Motor neuron (in vitro differentiated cells): Measurements from ENCODE around the gene ECE1. TPM values are rescaled to one million over a fixed set of nuclear protein-coding genes. Genes with fewer than 3 reads are reported as not detected.
A peak's percentile ranks its signal among the peaks of the same experiment; 100 is the strongest.

Source experiments
- ATAC-seq, 8 experiments: fragments of 200-7000 bp; cut with Tn5 transposase; replicated peaks in 6 of 8; 2 replicates each; pipeline ENCODE4 v1.8.0; 2021; ENCODE audit warnings: mild to moderate bottlenecking in 8 of 8, moderate library complexity in 8 of 8
- H3K27ac ChIP-seq, 2 donors: fragments of 250-450 bp; sonication (Bioruptor Pico); 2 replicates each; pipeline ENCODE4 v1.9.0; 2021; ENCODE audit warnings: antibody characterized with exemption in 2 of 2, mild to moderate bottlenecking in 2 of 2, moderate library complexity in 1 of 2
- H3K4me1 ChIP-seq, 2 donors: fragments of 250-450 bp; sonication (Bioruptor Pico); replicated peaks in 1 of 2; 2 replicates each; pipeline ENCODE4 v1.6.1; 2021; ENCODE audit warnings: antibody characterized with exemption in 2 of 2, mild to moderate bottlenecking in 2 of 2, moderate library complexity in 1 of 2
- H3K4me3 ChIP-seq, 5 donors: fragments of 250-450 bp; sonication (Bioruptor Pico); 2 replicates each; pipeline ENCODE4 v1.9.0; 2021; ENCODE audit warnings: antibody characterized with exemption in 5 of 5, mild to moderate bottlenecking in 5 of 5, moderate library complexity in 4 of 5
- WGBS, 10 experiments: fragments of 450-650 bp; shearing (Covaris generic); methylation state at CpG; one replicate each; pipeline ENCODE4 v1.0.0; 2022; 5-methylcytosine and 5-hydroxymethylcytosine counted together
- in situ Hi-C, 9 experiments: fragments of 400-800 bp; cut with MboI; loops; one replicate each; pipeline ENCODE4 v1.15.0; 2021; ENCODE audit warnings: low sequenced_read_pairs in 9 of 9, low pct_unique_long_range_greater_than_20kb in 2 of 9; ENCODE audit not compliant: unreplicated experiment in 9 of 9
- total RNA-seq, 8 experiments: library from RNA; unstranded; fragments of 300-600 nt; gene quantifications; 2 replicates each; pipeline versions ENCODE4 v1.2.3 to v1.2.4, GENCODE V29; 2022

Gene ECE1
- total RNA-seq, 8 experiments from 2014 or later: 5.3 to 49.7 (median 24.3) TPM

GRCh38 chr1:21278208-21278859, 11.9 kb downstream of the ECE1 start:
- in situ Hi-C loops: no loop called here

GRCh38 chr1:21277180-21277579, 13.1 kb downstream of the ECE1 start:
- H3K27ac ChIP-seq: no peak overlapping the region
- peak in 1 of 8 experiments; percentile 16 for ATAC-seq
- no peak overlapping the region for H3K4me3 ChIP-seq
- 58 to 100% (median 73%) methylated on average over 1 to 3 of the region's 7 CpGs; no CpG with 5 or more reads in 6 of the 10 experiments for WGBS, 10 experiments
- H3K4me1 ChIP-seq: peaks cover 3 to 46% of the 10 kb centered on the region in 2 donors
- in situ Hi-C loops: no loop called here

More at GRCh38 chr1:21278208-21278859, 11.9 kb downstream of the ECE1 start:
- 51 to 100% (median 65%) methylated on average over 1 to 9 of the region's 9 CpGs; no CpG with 5 or more reads in 1 of the 10 experiments for WGBS, 10 experiments
- no peak overlapping the region for H3K27ac ChIP-seq
- H3K4me1 ChIP-seq: peaks cover 3 to 46% of the 10 kb centered on the region in 2 donors
- H3K4me3 ChIP-seq: no peak overlapping the region
- peak in 4 of 8 experiments; percentile 46 to 68 (median 57) for ATAC-seq

- no peak for ATAC-seq
- in situ Hi-C loops: loop anchor here in 1 of 9 experiments (25.0 kb wide), 1 partner anchor 215 kb away; no protein-coding TSS in a partner anchor
- H3K27ac ChIP-seq: no peak overlapping the region
These were observed 17.7 kb downstream of the ECE1 start for GRCh38 chr1:21272540-21272939.

GRCh38 chr1:21271550-21271949, 18.7 kb downstream of the ECE1 start:
- ATAC-seq: no peak
- WGBS, 10 experiments: 50 to 88% (median 75%) methylated on average over 1 to 6 of the region's 6 CpGs; no CpG with 5 or more reads in 3 of the 10 experiments
- peaks cover 3 to 17% of the 10 kb centered on the region in 2 donors for H3K4me1 ChIP-seq
- H3K4me3 ChIP-seq: no peak overlapping the region
- in situ Hi-C loops: loop anchor here in 1 of 9 experiments (25.0 kb wide), 1 partner anchor 216 kb away; no protein-coding TSS in a partner anchor
- H3K27ac ChIP-seq: no peak overlapping the region

More at GRCh38 chr1:21272540-21272939, 17.7 kb downstream of the ECE1 start:
- Histone ChIP-seq H3K4me3 (no peak overlapping the region), H3K4me1 (peaks cover 3 to 24% of the 10 kb centered on the region in 2 donors)
- 87 to 100% (median 100%) methylated on average over 1 to 6 of the region's 8 CpGs; no CpG with 5 or more reads in 5 of the 10 experiments for WGBS, 10 experiments

DNA sequence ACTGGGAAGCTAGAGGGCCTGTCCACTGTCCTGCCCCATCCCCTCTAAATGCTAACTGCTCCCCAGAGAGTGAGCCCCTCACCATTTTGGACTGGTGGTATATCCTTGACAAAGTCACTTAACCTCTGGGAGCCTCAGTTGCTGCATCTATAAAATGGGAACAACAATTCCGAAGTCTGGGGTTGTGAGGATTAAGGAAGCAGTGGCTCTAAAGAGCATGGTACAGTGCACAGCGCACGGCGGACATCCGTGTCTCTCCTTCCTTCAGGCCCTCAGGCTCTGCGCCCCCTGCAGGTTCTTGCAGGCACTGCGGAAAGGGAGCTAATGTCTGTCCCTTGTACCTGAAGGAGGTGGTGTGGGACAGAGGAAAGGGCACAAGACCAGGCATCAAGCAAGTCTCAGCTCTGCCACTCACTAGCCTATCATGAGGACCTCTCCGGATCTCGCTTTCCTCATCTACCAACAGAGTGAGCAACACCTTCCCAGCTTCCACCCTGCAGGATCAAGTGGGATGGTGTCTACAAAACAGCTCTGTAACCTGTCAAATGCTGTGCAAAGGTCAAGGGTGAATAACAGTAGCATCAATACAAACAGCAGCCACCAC, 20.1 kb downstream of the ECE1 start:
- peaks cover 0 to 8% of the 10 kb centered on the region in 2 donors for H3K4me1 ChIP-seq
- no peak overlapping the region for H3K27ac ChIP-seq
- 17 to 88% (median 73%) methylated on average over 1 to 5 of the region's 9 CpGs; no CpG with 5 or more reads in 3 of the 10 experiments for WGBS, 10 experiments
- ATAC-seq: peak in 4 of 8 experiments; percentile 38 to 94 (median 88)
- no peak overlapping the region for H3K4me3 ChIP-seq
- in situ Hi-C loops: loop anchor here in 1 of 9 experiments (25.0 kb wide), 1 partner anchor 217 kb away; no protein-coding TSS in a partner anchor

DNA sequence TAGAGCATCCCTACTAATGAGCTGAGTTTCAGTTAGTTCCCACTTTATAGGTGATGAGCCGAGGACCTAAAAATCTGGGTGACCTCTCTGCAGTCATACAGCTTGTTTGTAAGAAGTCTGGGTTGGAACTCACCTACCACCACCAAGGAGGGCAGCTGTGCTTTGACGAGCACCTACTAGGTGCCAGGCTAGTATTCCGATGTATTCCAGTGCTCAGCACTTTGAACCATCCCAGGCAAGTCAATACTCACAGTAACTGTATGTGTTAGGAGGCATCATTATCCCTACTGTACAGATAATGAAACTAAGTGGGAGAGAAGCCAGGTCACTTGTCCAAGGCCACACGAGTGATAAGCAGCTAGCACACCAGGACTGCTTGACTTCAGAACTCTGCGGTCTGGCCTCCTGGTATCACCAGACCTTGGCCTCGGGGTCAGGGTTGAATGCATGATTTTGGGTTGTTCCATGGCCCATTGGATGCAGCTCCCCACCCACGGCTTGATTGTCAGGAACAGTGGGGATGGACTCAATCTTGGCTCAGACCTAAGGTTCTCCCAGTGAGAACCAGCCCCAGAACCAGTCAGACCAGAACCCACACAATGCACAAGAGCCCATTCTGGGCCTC, 20.7 kb downstream of the ECE1 start:
- no peak for ATAC-seq
- in situ Hi-C loops: loop anchor here in 1 of 9 experiments (25.0 kb wide), 1 partner anchor 218 kb away; no protein-coding TSS in a partner anchor
- 60 to 100% (median 88%) methylated on average over 2 to 7 of the region's 7 CpGs; no CpG with 5 or more reads in 2 of the 10 experiments for WGBS, 10 experiments
- no peak overlapping the region for H3K27ac ChIP-seq
- no peak overlapping the region for H3K4me3 ChIP-seq
- peaks cover 0 to 9% of the 10 kb centered on the region in 2 donors for H3K4me1 ChIP-seq

DNA sequence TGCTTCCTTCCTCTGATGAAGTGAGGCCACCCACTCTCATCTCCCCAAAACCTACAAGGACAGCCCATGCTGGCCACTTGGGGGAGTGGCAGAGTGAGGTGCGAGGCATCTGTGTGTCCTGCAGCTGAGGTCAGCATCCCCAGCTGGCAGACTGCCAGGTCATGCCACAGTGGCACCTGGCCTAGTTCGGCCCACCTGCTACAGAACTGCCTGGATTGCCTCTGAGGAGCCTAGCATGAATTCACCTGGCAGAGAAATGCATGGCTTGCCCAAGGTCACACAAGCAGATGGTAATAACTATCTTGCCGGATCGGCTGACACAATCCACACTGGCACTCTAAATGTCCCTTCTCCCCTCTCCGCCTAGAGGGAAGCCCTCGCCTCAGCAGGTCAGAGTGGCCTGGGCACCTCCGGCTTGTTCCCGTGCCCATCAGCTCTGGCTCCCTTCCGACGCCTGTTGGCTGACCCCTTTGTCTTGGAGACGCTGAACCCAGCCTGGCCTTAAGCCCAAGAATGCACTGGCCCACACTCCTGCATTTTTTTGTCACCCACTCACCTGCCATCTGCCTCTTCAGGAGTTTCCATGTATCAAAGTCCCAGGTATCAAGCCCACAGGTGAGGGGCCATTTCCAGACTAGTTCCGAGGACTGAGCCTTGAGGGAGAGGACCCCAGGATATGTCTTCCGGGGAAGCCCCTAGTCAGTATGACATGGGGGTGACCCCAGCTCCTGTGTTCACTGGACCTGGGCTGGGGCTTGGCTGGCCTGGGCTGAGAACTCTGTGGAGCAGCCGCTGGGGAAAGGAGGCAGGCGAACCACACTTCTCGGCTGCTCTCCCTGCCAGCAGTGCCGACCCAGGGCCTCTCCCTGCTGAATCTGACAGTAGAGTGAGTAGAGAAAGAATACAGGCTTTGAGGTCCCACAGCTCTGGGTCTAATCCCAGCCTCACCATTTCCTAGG, 21.7 kb downstream of the ECE1 start:
- H3K4me1 ChIP-seq: peaks cover 0 to 14% of the 10 kb centered on the region in 2 donors
- no peak overlapping the region for H3K27ac ChIP-seq
- in situ Hi-C loops: loop anchor here in 1 of 9 experiments (25.0 kb wide), 1 partner anchor 219 kb away; no protein-coding TSS in a partner anchor
- H3K4me3 ChIP-seq: no peak overlapping the region
- WGBS, 10 experiments: 76 to 100% (median 90%) methylated on average over 4 to 10 of the region's 17 CpGs; no CpG with 5 or more reads in 2 of the 10 experiments
- peak in 1 of 8 experiments; percentile 18 for ATAC-seq

DNA sequence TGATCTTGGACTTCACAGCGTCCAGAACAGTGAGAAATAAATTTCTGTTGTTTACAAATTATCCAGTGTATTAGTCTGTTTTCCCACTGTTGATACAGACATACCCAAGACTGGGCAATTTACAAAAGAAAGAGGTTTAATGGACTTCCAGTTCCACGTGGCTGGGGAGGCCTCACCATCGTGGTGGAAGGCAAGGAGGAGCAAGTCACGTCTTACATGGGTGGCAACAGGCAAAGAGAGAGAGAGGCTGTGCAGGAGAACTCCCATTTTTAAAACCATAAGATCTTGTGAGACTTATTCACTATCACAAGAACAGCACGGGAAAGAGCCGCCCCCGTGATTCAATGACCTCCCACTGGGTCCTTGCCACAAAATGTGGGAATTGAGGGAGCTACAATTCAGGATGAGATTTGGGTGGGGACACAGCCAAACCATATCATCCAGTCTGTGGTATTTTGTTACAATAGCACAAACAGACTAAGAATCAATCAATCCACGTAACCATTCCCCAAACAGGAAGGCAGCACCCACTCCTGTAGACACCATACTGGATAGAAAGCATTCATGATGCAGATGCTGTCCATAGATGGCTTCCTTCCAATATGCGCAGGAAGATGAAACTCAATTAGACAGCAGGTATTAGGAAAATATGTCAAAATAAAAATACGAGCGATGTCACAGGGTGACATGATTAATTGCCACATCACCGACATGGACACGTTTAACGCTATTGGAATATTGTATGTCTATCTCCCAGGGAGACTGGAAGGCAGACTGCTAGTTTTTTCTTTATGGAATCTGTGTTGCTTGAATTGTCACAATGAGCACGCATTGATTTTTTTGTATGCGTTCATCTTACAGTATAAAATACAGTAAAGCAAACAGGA, 22.8 kb downstream of the ECE1 start:
- 80 to 100% (median 92%) methylated on average over 4 to 16 of the region's 16 CpGs; no CpG with 5 or more reads in 1 of the 10 experiments for whole genome bisulfite sequencing, 10 experiments
- in situ Hi-C loops: loop anchor here in 1 of 9 experiments (25.0 kb wide), 1 partner anchor 220 kb away; no protein-coding TSS in a partner anchor
- Histone ChIP-seq H3K4me1 (peaks cover 11 to 25% of the 10 kb centered on the region in 2 donors), H3K4me3 (no peak overlapping the region), H3K27ac (no peak overlapping the region)
- peak in 1 of 8 experiments; percentile 12 for ATAC-seq

GRCh38 chr1:21266119-21266774, 24.0 kb downstream of the ECE1 start:
- in situ Hi-C loops: loop anchor here in 1 of 9 experiments (25.0 kb wide), 1 partner anchor 221 kb away; no protein-coding TSS in a partner anchor
- H3K4me3 ChIP-seq: no peak overlapping the region
- WGBS, 10 experiments: 77 to 100% (median 91%) methylated on average over 1 to 8 of the region's 12 CpGs; no CpG with 5 or more reads in 3 of the 10 experiments
- no peak overlapping the region for H3K27ac ChIP-seq
- peaks cover 23 to 37% of the 10 kb centered on the region in 2 donors for H3K4me1 ChIP-seq
- ATAC-seq: no peak

DNA sequence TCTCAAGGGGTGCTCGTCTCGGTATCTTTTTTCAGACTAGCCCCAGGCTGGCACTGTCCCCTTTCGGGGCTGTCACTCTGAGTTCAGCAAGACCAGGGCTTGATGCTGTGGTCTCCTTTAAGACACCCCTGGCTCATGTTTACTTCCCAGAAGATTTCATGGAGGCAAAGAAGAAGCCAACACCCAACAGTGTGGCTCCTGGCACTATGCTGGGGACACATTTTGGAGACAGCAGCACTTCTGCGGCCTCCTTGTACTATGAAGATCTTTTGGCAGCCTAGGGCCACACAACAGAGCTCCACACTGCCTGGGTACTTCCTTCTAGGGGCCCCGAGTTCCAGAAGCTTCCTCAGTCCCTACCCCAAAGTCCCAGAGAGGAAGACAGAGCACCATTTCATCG, 24.6 kb downstream of the ECE1 start:
- in situ Hi-C loops: loop anchor here in 1 of 9 experiments (25.0 kb wide), 1 partner anchor 222 kb away; no protein-coding TSS in a partner anchor
- no peak overlapping the region for H3K27ac ChIP-seq
- ATAC-seq: no peak
- 80 to 100% (median 95%) methylated on average over 1 to 5 of the region's 6 CpGs; no CpG with 5 or more reads in 2 of the 10 experiments for WGBS, 10 experiments
- H3K4me3 ChIP-seq: no peak overlapping the region
- H3K4me1 ChIP-seq: peaks cover 26 to 43% of the 10 kb centered on the region in 2 donors
